Transverse colon (tissue), 4 donors: ENCODE data around the gene LCP2. TPM values are rescaled to one million over a fixed set of nuclear protein-coding genes. Genes with fewer than 3 reads are reported as not detected.

ENCODE experiments used
- DNase-seq: peaks from one replicate; pipeline ENCODE4 v3.0.0-alpha.2; 2019
- H3K27ac ChIP-seq, 4 donors: fragments of 200-600 bp; sonication (generic); 2 replicates each; pipeline ENCODE4 v1.5.1; 2016 to 2018; ENCODE audit warnings: inconsistent platforms in 4 of 4
- H3K27me3 ChIP-seq: fragments of 200-600 bp; sonication (generic); 2 replicates; pipeline ENCODE4 v1.5.1; 2017; ENCODE audit warnings: inconsistent platforms
- H3K36me3 ChIP-seq, 4 donors: fragments of 200-600 bp; sonication (generic); 2 replicates each; pipeline ENCODE4 v1.5.1; 2017 to 2019; ENCODE audit warnings: inconsistent platforms in 4 of 4
- H3K4me1 ChIP-seq, 4 donors: fragments of 200-600 bp; sonication (generic); 2 replicates each; pipeline ENCODE4 v1.5.1; 2017 to 2020; ENCODE audit warnings: inconsistent platforms in 4 of 4
- H3K4me3 ChIP-seq, 4 donors: fragments of 200-600 bp; sonication (generic); 1 replicate in 1 of 4; 2 replicates in 3 of 4; pipeline versions ENCODE4 v1.5.1 to v1.6.1; 2017 to 2019; ENCODE audit warnings: inconsistent platforms in 4 of 4
- H3K9me3 ChIP-seq, 2 donors: fragments of 200-600 bp; sonication (generic); 2 replicates each; pipeline ENCODE4 v1.5.1; 2017 to 2019; ENCODE audit warnings: inconsistent platforms in 2 of 2
- EP300 ChIP-seq: sonication (generic); formaldehyde crosslinking; IDR thresholded peaks from one replicate; pipeline ENCODE4 v1.6.1; 2017; ENCODE audit warnings: antibody characterized with exemption, low read depth
- POLR2A ChIP-seq: fragments of 450-650 bp; IDR thresholded peaks from one replicate; pipeline ENCODE4 v1.6.1; 2016; ENCODE audit warnings: antibody characterized with exemption, mild to moderate bottlenecking, moderate library complexity
- POLR2AphosphoS5 ChIP-seq, 3 donors: sonication (generic); formaldehyde crosslinking; IDR thresholded peaks; one replicate each; pipeline ENCODE4 v1.6.1; 2016; ENCODE audit warnings: antibody characterized with exemption in 3 of 3
- WGBS, 2 donors: methylation state at CpG; one replicate each; pipeline ENCODE4 v1.1.5; 2018; ENCODE audit warnings: low coverage in 1 of 2; 5-methylcytosine and 5-hydroxymethylcytosine counted together
- in situ Hi-C, 4 donors: fragments of 200-750 bp; cut with MboI; loops; one replicate each; pipeline versions ENCODE4 v1.15.0 to v1.15.1; 2017; ENCODE audit warnings: low sequenced_read_pairs in 3 of 4, low pct_ligation_motif_present in 1 of 4, low pct_unique_long_range_greater_than_20kb in 1 of 4
- intact Hi-C: fragments of 100-400 bp; cut with DNase I; formaldehyde crosslinking; loops from one replicate; pipeline ENCODE4 v1.15.1; 2023; ENCODE audit warnings: low total_unique reads
- total RNA-seq, 4 donors: library from RNA; depleted of rRNA; stranded (reverse); fragments of >200 nt; gene quantifications; one replicate each; pipeline ENCODE4 v1.1.0, GENCODE V29; 2016
- TF ChIP-seq, protein P1 (sequence below), 5 experiments: fragments of 200-600 bp in 3 of 5; fragments of 450-650 bp in 2 of 5; sonication (generic) in 3 of 5; IDR thresholded peaks; 1 replicate in 2 of 5; 2 replicates in 3 of 5; pipeline ENCODE4 v1.5.1; 2016 to 2017; ENCODE audit warnings: antibody characterized with exemption in 5 of 5, inconsistent platforms in 3 of 5, mild to moderate bottlenecking in 2 of 5, moderate library complexity in 1 of 5

Gene LCP2
- total RNA-seq, 4 donors from 2014 or later: 2.6 to 33.0 (median 23.3) TPM

- peak; percentile 43 for DNase-seq
- in situ Hi-C loops: no loop called here
- H3K4me1 ChIP-seq: peaks cover 0 to 24% (median 8%) of the 10 kb centered on the region in 4 donors
- H3K27me3 ChIP-seq: no peaks in the 10 kb centered on the region
- H3K4me3 ChIP-seq: no peak overlapping the region
- 52 to 80% methylated on average over 1 to 11 of the region's 11 CpGs for WGBS, 2 donors
- TF ChIP-seq EP300 (no peak), POLR2AphosphoS5 (IDR thresholded peaks at IDR 0.05) (no peak), POLR2A (no peak)
- TF ChIP-seq, protein P1, sequence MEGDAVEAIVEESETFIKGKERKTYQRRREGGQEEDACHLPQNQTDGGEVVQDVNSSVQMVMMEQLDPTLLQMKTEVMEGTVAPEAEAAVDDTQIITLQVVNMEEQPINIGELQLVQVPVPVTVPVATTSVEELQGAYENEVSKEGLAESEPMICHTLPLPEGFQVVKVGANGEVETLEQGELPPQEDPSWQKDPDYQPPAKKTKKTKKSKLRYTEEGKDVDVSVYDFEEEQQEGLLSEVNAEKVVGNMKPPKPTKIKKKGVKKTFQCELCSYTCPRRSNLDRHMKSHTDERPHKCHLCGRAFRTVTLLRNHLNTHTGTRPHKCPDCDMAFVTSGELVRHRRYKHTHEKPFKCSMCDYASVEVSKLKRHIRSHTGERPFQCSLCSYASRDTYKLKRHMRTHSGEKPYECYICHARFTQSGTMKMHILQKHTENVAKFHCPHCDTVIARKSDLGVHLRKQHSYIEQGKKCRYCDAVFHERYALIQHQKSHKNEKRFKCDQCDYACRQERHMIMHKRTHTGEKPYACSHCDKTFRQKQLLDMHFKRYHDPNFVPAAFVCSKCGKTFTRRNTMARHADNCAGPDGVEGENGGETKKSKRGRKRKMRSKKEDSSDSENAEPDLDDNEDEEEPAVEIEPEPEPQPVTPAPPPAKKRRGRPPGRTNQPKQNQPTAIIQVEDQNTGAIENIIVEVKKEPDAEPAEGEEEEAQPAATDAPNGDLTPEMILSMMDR (IDR thresholded peaks at IDR 0.05): no peak
- intact Hi-C loops: no loop called here
- H3K27ac ChIP-seq: peak overlapping the region; percentile 4 to 75 (median 42)
- no peaks in the 10 kb centered on the region for H3K9me3 ChIP-seq
- H3K36me3 ChIP-seq: no peaks in the 10 kb centered on the region
These were observed 35.8 kb upstream of the LCP2 start for GRCh38 chr5:170333161-170333910.

DNA sequence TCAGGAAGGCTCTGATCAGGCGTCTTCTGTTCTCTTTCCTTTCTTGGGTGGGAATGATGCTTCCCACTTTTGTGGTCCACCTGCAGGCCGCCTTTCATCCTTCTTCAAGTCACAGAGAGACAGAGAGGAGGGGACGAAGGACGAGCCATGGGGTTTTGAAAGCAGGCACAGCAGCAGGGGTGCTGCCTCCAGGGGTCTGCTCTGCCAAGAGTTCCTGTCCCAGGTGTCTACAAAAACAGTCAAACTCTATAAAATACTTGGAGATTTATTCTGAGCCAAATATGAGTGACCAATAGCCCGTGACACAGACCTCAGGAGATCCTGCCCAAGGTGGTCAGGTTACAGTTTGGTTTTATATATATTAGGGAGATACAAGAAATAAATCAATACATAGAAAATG lies 34.5 kb upstream of the LCP2 start:
- Histone ChIP-seq H3K4me1 (peaks cover 0 to 24% (median 8%) of the 10 kb centered on the region in 4 donors), H3K9me3 (no peaks in the 10 kb centered on the region), H3K27me3 (no peaks in the 10 kb centered on the region), H3K36me3 (no peaks in the 10 kb centered on the region), H3K27ac (peak overlapping the region; percentile 61 to 75 (median 71)), H3K4me3 (no peak overlapping the region)
- in situ Hi-C loops (no loop called here), intact Hi-C loops (no loop called here)
- DNase-seq: no peak
- WGBS, 2 donors: 86 to 88% methylated on average over 4 to 5 of the region's 5 CpGs
- TF ChIP-seq POLR2A (no peak), EP300 (no peak), POLR2AphosphoS5 (IDR thresholded peaks at IDR 0.05) (no peak)
- TF ChIP-seq, protein P1 (IDR thresholded peaks at IDR 0.05): no peak

- H3K36me3 ChIP-seq: no peaks in the 10 kb centered on the region
- no peak for DNase-seq
- H3K4me3 ChIP-seq: no peak overlapping the region
- no peaks in the 10 kb centered on the region for H3K27me3 ChIP-seq
- H3K4me1 ChIP-seq: peaks cover 0 to 18% (median 8%) of the 10 kb centered on the region in 4 donors
- in situ Hi-C loops: no loop called here
- WGBS, 2 donors: 50 to 72% methylated on average over 5 to 11 of the region's 11 CpGs
- H3K9me3 ChIP-seq: no peaks in the 10 kb centered on the region
- intact Hi-C loops: no loop called here
- peak overlapping the region; percentile 57 to 75 (median 72) for H3K27ac ChIP-seq
- no peak for TF ChIP-seq POLR2AphosphoS5 (IDR thresholded peaks at IDR 0.05)
These were observed 33.0 kb upstream of the LCP2 start for GRCh38 chr5:170330568-170331054.

DNA sequence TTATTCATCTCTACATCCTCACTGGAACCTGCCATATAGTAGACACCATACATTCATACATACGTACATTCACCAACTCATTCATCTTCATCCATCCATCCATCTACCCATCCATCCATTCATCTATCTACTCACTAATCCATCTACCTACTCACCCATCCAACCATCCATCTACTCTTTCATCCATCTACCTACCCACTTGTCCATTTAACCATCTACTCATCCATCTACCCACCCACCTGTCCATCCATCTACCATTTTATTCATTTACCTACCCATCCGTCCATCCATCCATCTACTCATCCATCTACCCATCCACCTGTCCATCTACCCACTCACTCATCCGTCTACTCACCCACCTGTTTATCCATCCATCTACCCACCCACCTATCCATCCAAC lies 31.9 kb upstream of the LCP2 start:
- intact Hi-C loops (no loop called here), in situ Hi-C loops (no loop called here)
- Histone ChIP-seq H3K36me3 (no peaks in the 10 kb centered on the region), H3K9me3 (no peaks in the 10 kb centered on the region), H3K4me3 (no peak overlapping the region), H3K27ac (no peak overlapping the region), H3K27me3 (no peaks in the 10 kb centered on the region), H3K4me1 (peaks cover 0 to 18% (median 8%) of the 10 kb centered on the region in 4 donors)
- WGBS, 2 donors: 70 to 80% methylated on average over 3 of the region's 3 CpGs
- no peak for DNase-seq
- TF ChIP-seq, protein P1 (IDR thresholded peaks at IDR 0.05): no peak
- TF ChIP-seq EP300: no peak
- TF ChIP-seq POLR2A: no peak
- TF ChIP-seq POLR2AphosphoS5 (IDR thresholded peaks at IDR 0.05): no peak
